ENCODE results near the gene C11orf42. TPM values are rescaled to one million over a fixed set of nuclear protein-coding genes. Genes with fewer than 3 reads are reported as not detected.

Gene C11orf42
- total RNA-seq, 1 experiment from 2014 or later: not detected

GRCh38 chr11:6225024-6225423, 19.7 kb downstream of the C11orf42 start:
- Histone ChIP-seq H3K9ac (ENCODE audit: extremely low read depth, insufficient read length, low read length) (no peak overlapping the region), H4K91ac (ENCODE audit: insufficient read length, low read depth, low read length) (no peak overlapping the region), H3K14ac (ENCODE audit: insufficient read depth, low read length) (no peak overlapping the region), H3K4me1 (ENCODE audit: insufficient read depth, low read length) (no peaks in the 10 kb centered on the region), H2AFZ (ENCODE audit: low read length) (no peak overlapping the region), H2BK5ac (ENCODE audit: insufficient read length, low read length) (no peak overlapping the region), H3T11ph (ENCODE audit: low read length) (no peak overlapping the region), H4K20me1 (ENCODE audit: control insufficient read depth, insufficient read depth, insufficient read length) (no peaks in the 10 kb centered on the region), H3K23me2 (ENCODE audit: insufficient read length, low read depth, low read length, poor library complexity, severe bottlenecking) (no peaks in the 10 kb centered on the region), H3K27me3 (ENCODE audit: insufficient read depth, low read length) (no peaks in the 10 kb centered on the region), H3K9me3 (ENCODE audit: control insufficient read depth, low read depth, low read length) (no peaks in the 10 kb centered on the region), H3K23ac (ENCODE audit: insufficient read length, low read depth, low read length) (no peak overlapping the region), H2BK20ac (ENCODE audit: low read depth, low read length, poor library complexity, severe bottlenecking) (no peak overlapping the region), H2BK12ac (ENCODE audit: insufficient read length, low read depth, low read length) (no peak overlapping the region), H3K79me2 (ENCODE audit: insufficient read depth, low read length) (peaks cover 2% of the 10 kb centered on the region; the same call in 1 of the 2 replicates), H2BK120ac (ENCODE audit: low read depth, low read length, poor library complexity, severe bottlenecking) (no peak overlapping the region), H3K27ac (ENCODE audit: insufficient read length, low read depth, low read length) (no peak overlapping the region), H4K8ac (replicated peaks; ENCODE audit: insufficient read length, low read depth, low read length) (no peak overlapping the region), H3K4me2 (ENCODE audit: insufficient read depth, insufficient read length, low read length) (no peak overlapping the region), H3K56ac (ENCODE audit: insufficient read length, low read depth, low read length) (no peak overlapping the region), H2AK5ac (ENCODE audit: insufficient read length, low read length) (no peak overlapping the region), H3K18ac (ENCODE audit: insufficient read length, low read depth, low read length) (no peak overlapping the region), H4K5ac (ENCODE audit: insufficient read length, low read depth, low read length) (no peak overlapping the region), H3K4ac (ENCODE audit: low read depth, low read length) (no peak overlapping the region), H3K79me1 (ENCODE audit: insufficient read depth, low read depth, low read length, poor library complexity, severe bottlenecking) (no peaks in the 10 kb centered on the region), H2BK15ac (ENCODE audit: low read depth, low read length) (no peak overlapping the region)
- no peak for TF ChIP-seq CTCF (conservative IDR thresholded peaks at IDR 0.05)
- DNase-seq: no peak
- Mint-ChIP-seq H3K27me3 (ENCODE audit: low read depth) (no peaks in the 10 kb centered on the region), H3K4me3 (no peak overlapping the region), H3K4me1 (no peaks in the 10 kb centered on the region), H3K27ac (no peak overlapping the region), H3K9me3 (no peaks in the 10 kb centered on the region), H3K36me3 (ENCODE audit: insufficient read depth in 1 of 3, low read depth in 3 of 3) (peaks cover 11 to 30% (median 21%) of the 10 kb centered on the region in 3 experiments; a peak in 5 of 7 replicates)
- no CpG with 5 or more reads among the region's 1 CpG for WGBS (ENCODE audit: extremely low coverage, insufficient read length, low lambda C conversion rate)
